K562 (cell line): Measurements from ENCODE around the gene AFM. TPM values are rescaled to one million over a fixed set of nuclear protein-coding genes. Genes with fewer than 3 reads are reported as not detected.

Experiments
- ATAC-seq: fragments of 200-7000 bp; cut with Tn5 transposase; 3 replicates; pipeline ENCODE4 v1.9.1; 2020; ENCODE audit warnings: moderate library complexity
- BruUV-seq: library from RNA; stranded (reverse); fragments of 400-500 nt; replicated peaks from 2 replicates; lab custom pipeline; 2021; lab: Mats Ljungman, UMichigan
- CTCF ChIA-PET: fragments of 300-600 bp; formaldehyde crosslinking; extraction: SDS; loops from one replicate; lab custom pipeline; 2021; ENCODE audit warnings: low intra/inter-chr PET ratio; lab: Yijun Ruan, JAX
- POLR2A ChIA-PET: fragments of 300-600, 350-650 bp; sonication (Branson Sonifier 250); formaldehyde crosslinking; extraction: SDS; loops from one replicate; lab custom pipeline; 2021; ENCODE audit warnings: antibody characterized with exemption, inconsistent platforms; lab: Yijun Ruan, JAX
- DNase-seq, 4 experiments: peaks; one replicate each; pipeline versions ENCODE4 v3.0.0 to v3.0.0-alpha.2; 2011 to 2018; ENCODE audit warnings: low spot score in 3 of 4, mixed read lengths in 3 of 4; ENCODE audit errors: extremely low read depth in 1 of 4
- FAIRE-seq: peaks from 2 replicates; lab custom pipeline; 2011; peaks lifted over from hg19 to GRCh38; lab: Jason Lieb, UNC
- H2AFZ ChIP-seq: 2 replicates; pipeline ENCODE4 v1.6.0; 2011; ENCODE audit warnings: low read depth, low read length, control low read depth, inconsistent platforms
- H3K27ac ChIP-seq: fragments of 200-600 bp; 3 replicates; pipeline ENCODE4 v1.8.0; 2011; ENCODE audit warnings: low read depth, mild to moderate bottlenecking, control low read depth, inconsistent platforms, low read length, moderate library complexity, mixed read lengths; ENCODE audit errors: extremely low read depth
- H3K27me3 ChIP-seq, 2 experiments: fragments of 300-600 bp in 1 of 2; 2 replicates in 1 of 2; 3 replicates in 1 of 2; pipeline versions ENCODE4 v1.6.0 to v1.8.0; 2011; ENCODE audit warnings: inconsistent platforms in 2 of 2, low read length in 2 of 2, mild to moderate bottlenecking in 1 of 2, mixed read lengths in 1 of 2, moderate library complexity in 1 of 2; ENCODE audit not compliant: control insufficient read depth in 2 of 2, insufficient read depth in 2 of 2
- H3K36me3 ChIP-seq: fragments of 300-600 bp; 3 replicates; pipeline ENCODE4 v1.8.0; 2011; ENCODE audit warnings: mild to moderate bottlenecking, low read length, inconsistent platforms; ENCODE audit not compliant: control insufficient read depth, insufficient read depth
- H3K4me1 ChIP-seq, 2 experiments: fragments of 200-600 bp in 1 of 2; replicated peaks in 1 of 2; 2 replicates in 1 of 2; 3 replicates in 1 of 2; pipeline versions ENCODE4 v1.5.1 to v1.8.0; 2011; ENCODE audit warnings: inconsistent platforms in 2 of 2, low read length in 2 of 2, mild to moderate bottlenecking in 1 of 2, mixed read lengths in 1 of 2, moderate library complexity in 1 of 2; ENCODE audit not compliant: control insufficient read depth in 2 of 2, insufficient read depth in 2 of 2
- H3K4me2 ChIP-seq: 2 replicates; pipeline ENCODE4 v1.6.1; 2011; ENCODE audit warnings: low read length, control low read depth, inconsistent platforms, mixed read lengths; ENCODE audit not compliant: insufficient read depth
- H3K4me3 ChIP-seq: fragments of 200-600 bp; sonication (generic), shearing (Covaris generic); 2 replicates; pipeline ENCODE4 v1.5.1; 2016; ENCODE audit warnings: control low read depth, inconsistent platforms
- H3K79me2 ChIP-seq: fragments of 200-600 bp; 3 replicates; pipeline ENCODE4 v1.8.0; 2011; ENCODE audit warnings: low read length, inconsistent platforms; ENCODE audit not compliant: control insufficient read depth, insufficient read depth
- H3K9ac ChIP-seq, 2 experiments: 2 replicates each; pipeline versions ENCODE4 v1.6.0 to v1.6.1; 2011; ENCODE audit warnings: low read depth in 2 of 2, low read length in 2 of 2, control low read depth in 1 of 2, inconsistent platforms in 1 of 2, mild to moderate bottlenecking in 1 of 2, mixed read lengths in 1 of 2; ENCODE audit not compliant: insufficient read depth in 1 of 2
- H3K9me1 ChIP-seq: one replicate; pipeline ENCODE4 v1.6.0; 2011; ENCODE audit warnings: inconsistent platforms, mild to moderate bottlenecking, low read length, moderate library complexity; ENCODE audit not compliant: control insufficient read depth, insufficient read depth
- H3K9me3 ChIP-seq: replicated peaks from 2 replicates; pipeline ENCODE4 v1.5.1; 2011; ENCODE audit warnings: low read depth, low read length, inconsistent platforms; ENCODE audit not compliant: control insufficient read depth, insufficient read depth
- H4K20me1 ChIP-seq: replicated peaks from 2 replicates; pipeline ENCODE4 v1.6.1; 2011; ENCODE audit warnings: low read length, inconsistent platforms, mixed read lengths; ENCODE audit not compliant: control insufficient read depth, insufficient read depth
- ARID2 ChIP-seq: fragments of 450-650 bp; IDR thresholded peaks from 2 replicates; pipeline ENCODE4 v1.6.1; 2017; ENCODE audit warnings: antibody characterized with exemption, mild to moderate bottlenecking
- ASH1L ChIP-seq: fragments of 450-650 bp; IDR thresholded peaks from 2 replicates; pipeline ENCODE4 v1.6.1; 2018; ENCODE audit warnings: borderline replicate concordance, mild to moderate bottlenecking, low read depth; ENCODE audit not compliant: partially characterized antibody
- BMI1 ChIP-seq: fragments of 150-350 bp; IDR thresholded peaks from 2 replicates; pipeline ENCODE4 v1.6.1; 2014; ENCODE audit warnings: low read length
- BRF1 ChIP-seq: IDR thresholded peaks from 3 replicates; pipeline ENCODE4 v1.6.1; 2011; ENCODE audit warnings: borderline replicate concordance, mild to moderate bottlenecking; ENCODE audit not compliant: insufficient read length; ENCODE audit errors: extremely low read depth
- CREB1 ChIP-seq, 2 experiments: sonication (generic) in 1 of 2; formaldehyde crosslinking in 1 of 2; IDR thresholded peaks; 2 replicates each; pipeline versions ENCODE4 v1.6.1 to v1.8.0; 2012 to 2022; ENCODE audit warnings: inconsistent platforms in 1 of 2, mild to moderate bottlenecking in 1 of 2, missing genetic modification reagents in 1 of 2, moderate library complexity in 1 of 2
- E2F5 ChIP-seq: sonication (generic); formaldehyde crosslinking; IDR thresholded peaks from 2 replicates; pipeline ENCODE4 v1.8.0; 2022; ENCODE audit warnings: mild to moderate bottlenecking, missing genetic modification reagents
- ETV5 ChIP-seq: sonication (generic); formaldehyde crosslinking; IDR thresholded peaks from 2 replicates; pipeline ENCODE4 v1.4.0; 2020; ENCODE audit warnings: low read depth, mild to moderate bottlenecking, missing genetic modification reagents
- GATAD2B ChIP-seq: fragments of 450-650 bp; IDR thresholded peaks from 2 replicates; pipeline ENCODE4 v1.6.1; 2017; ENCODE audit warnings: mild to moderate bottlenecking, borderline replicate concordance
- IRF2 ChIP-seq: sonication (generic); formaldehyde crosslinking; IDR thresholded peaks from 2 replicates; pipeline ENCODE4 v1.8.1; 2022; ENCODE audit warnings: mild to moderate bottlenecking, missing genetic modification reagents
- MCM5 ChIP-seq: fragments of 450-650 bp; IDR thresholded peaks from 2 replicates; pipeline ENCODE4 v1.6.1; 2016; ENCODE audit warnings: low read depth
- MYBL2 ChIP-seq, 2 experiments: fragments of 450-650 bp in 1 of 2; sonication (generic) in 1 of 2; formaldehyde crosslinking in 1 of 2; IDR thresholded peaks; 2 replicates each; pipeline versions ENCODE4 v1.6.1 to v1.8.1; 2017 to 2022; ENCODE audit warnings: borderline replicate concordance in 1 of 2, inconsistent platforms in 1 of 2, low read depth in 1 of 2, mild to moderate bottlenecking in 1 of 2, missing genetic modification reagents in 1 of 2, moderate library complexity in 1 of 2
- NFATC3 ChIP-seq: fragments of 450-650 bp; IDR thresholded peaks from 2 replicates; pipeline ENCODE4 v1.6.1; 2017; ENCODE audit warnings: mild to moderate bottlenecking
- PBX2 ChIP-seq, 2 experiments: IDR thresholded peaks in 1 of 2; conservative IDR thresholded peaks in 1 of 2; 2 replicates each; pipeline ENCODE4 v1.6.1; 2016; ENCODE audit warnings: low read depth in 2 of 2, mild to moderate bottlenecking in 1 of 2, missing compliant biosample characterization in 1 of 2, missing genetic modification characterization in 1 of 2, moderate library complexity in 1 of 2
- SNIP1 ChIP-seq: fragments of 450-650 bp; IDR thresholded peaks from 2 replicates; pipeline ENCODE4 v1.7.1; 2017; ENCODE audit warnings: low read depth, mild to moderate bottlenecking
- TBP ChIP-seq: optimal IDR thresholded peaks from 2 replicates; pipeline ENCODE3; 2011; ENCODE audit warnings: low read depth, low read length, improper control_type of control experiment
- ZNF696 ChIP-seq: fragments of 250-450 bp; sonication (Bioruptor Pico); conservative IDR thresholded peaks from 2 replicates; pipeline ENCODE4 v1.4.0; 2020; ENCODE audit warnings: mild to moderate bottlenecking, moderate library complexity
- ZNF766 ChIP-seq: fragments of 200-800 bp; sonication (Bioruptor generic); conservative IDR thresholded peaks from 2 replicates; pipeline ENCODE4 v1.6.1; 2016; ENCODE audit warnings: missing genetic modification characterization, missing compliant biosample characterization
- WGBS: fragments of 100-300 bp; shearing (Covaris generic); methylation state at CpG from one replicate; pipeline ENCODE4 v1.1.6; 2016; ENCODE audit warnings: low coverage, mixed read lengths; ENCODE audit not compliant: insufficient coverage; ENCODE audit errors: missing lambda C conversion rate; 5-methylcytosine and 5-hydroxymethylcytosine counted together
- in situ Hi-C: fragments of 300-500 bp; cut with MboI; formaldehyde crosslinking; loops from 4 replicates; pipeline ENCODE4 v1.15.0; 2018; ENCODE audit warnings: inconsistent platforms, mixed read lengths
- intact Hi-C: fragments of 100-400 bp; cut with micrococcal nuclease; formaldehyde crosslinking; loops from 2 replicates; pipeline ENCODE4 v1.14.2; 2022
- polyA plus RNA-seq, 8 experiments: library from polyadenylated mRNA; depleted of rRNA in 4 of 8; stranded (reverse) in 5 of 8; unstranded in 3 of 8; fragments of >200 nt; fragmentation: Nextera tagmentation in 2 of 8; fragmentation: Illumina TruSeq in 1 of 8; extraction: Ambion mirVana in 2 of 8; extraction: Trizol in 1 of 8; gene quantifications; 2 replicates each; pipeline versions ENCODE4 v1.2.1 to v1.2.3, GENCODE V29; 2011 to 2014; ENCODE audit warnings: inconsistent platforms in 1 of 8, missing spikeins in 1 of 8
- total RNA-seq, 7 experiments: library from RNA; depleted of rRNA in 6 of 7; stranded (reverse); fragments of >200 nt in 6 of 7; fragmentation: Illumina TruSeq in 2 of 7; extraction: Trizol in 2 of 7; gene quantifications; 2 replicates each; pipeline versions ENCODE4 v1.2.1 to v1.2.3, GENCODE V29; 2011 to 2021; ENCODE audit warnings: low replicate concordance in 1 of 7
- TF ChIP-seq, protein P1 (sequence below), 2 experiments: fragments of 200-800 bp in 1 of 2; sonication (Bioruptor generic) in 1 of 2; sonication (generic) in 1 of 2; formaldehyde crosslinking in 1 of 2; IDR thresholded peaks in 1 of 2; conservative IDR thresholded peaks in 1 of 2; 2 replicates each; pipeline versions ENCODE4 v1.5.0 to v1.6.1; 2016 to 2020; ENCODE audit warnings: missing compliant biosample characterization in 1 of 2, missing genetic modification characterization in 1 of 2, missing genetic modification reagents in 1 of 2

Gene AFM
- total and polyA plus RNA-seq, 9 of the 15 experiments (the other 6 are each of a cell fraction or from before 2014, with no cell fraction given) = 0.07 to 0.15 (median 0.12) TPM; not detected in 5

DNA sequence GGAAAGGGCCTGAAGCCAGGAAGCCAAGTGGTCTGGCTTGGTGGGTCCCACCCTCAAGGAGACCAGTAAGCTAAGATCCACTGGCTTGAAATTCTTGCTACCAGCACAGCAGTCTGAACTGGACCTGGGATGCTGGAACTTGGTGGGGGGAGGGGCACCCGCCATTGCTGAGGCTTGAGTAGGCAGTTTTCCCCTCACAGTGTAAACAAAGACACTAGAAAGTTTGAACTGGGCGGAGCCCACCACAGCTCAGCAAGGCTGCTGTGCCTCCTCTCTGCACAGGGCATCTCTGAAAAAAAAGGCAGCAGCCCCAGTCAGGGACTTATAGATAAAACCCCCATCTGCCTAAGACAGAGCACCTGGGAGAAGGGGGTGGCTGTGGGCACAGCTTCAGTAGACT, 63.1 kb downstream of the AFM start:
- ATAC-seq (no peak), FAIRE-seq (no peak), DNase-seq (no peak)
- Histone ChIP-seq H3K9me1 (no peaks in the 10 kb centered on the region), H3K27ac (no peak overlapping the region), H3K9ac (no peak overlapping the region), H3K27me3 (no peaks in the 10 kb centered on the region), H3K36me3 (no peaks in the 10 kb centered on the region), H3K79me2 (no peaks in the 10 kb centered on the region), H2AFZ (no peak overlapping the region), H3K4me3 (no peak overlapping the region), H4K20me1 (no peaks in the 10 kb centered on the region), H3K4me2 (no peak overlapping the region), H3K4me1 (no peaks in the 10 kb centered on the region; a peak in 1 of 5 replicates), H3K9me3 (no peaks in the 10 kb centered on the region)
- 30% methylated on average over 2 of the region's 2 CpGs for WGBS
- CTCF ChIA-PET = no interaction called here
- in situ Hi-C loops = no loop called here
- POLR2A ChIA-PET = no interaction called here
- intact Hi-C loops = no loop called here
- BruUV-seq = no TSS peak
- TF ChIP-seq, protein P1, sequence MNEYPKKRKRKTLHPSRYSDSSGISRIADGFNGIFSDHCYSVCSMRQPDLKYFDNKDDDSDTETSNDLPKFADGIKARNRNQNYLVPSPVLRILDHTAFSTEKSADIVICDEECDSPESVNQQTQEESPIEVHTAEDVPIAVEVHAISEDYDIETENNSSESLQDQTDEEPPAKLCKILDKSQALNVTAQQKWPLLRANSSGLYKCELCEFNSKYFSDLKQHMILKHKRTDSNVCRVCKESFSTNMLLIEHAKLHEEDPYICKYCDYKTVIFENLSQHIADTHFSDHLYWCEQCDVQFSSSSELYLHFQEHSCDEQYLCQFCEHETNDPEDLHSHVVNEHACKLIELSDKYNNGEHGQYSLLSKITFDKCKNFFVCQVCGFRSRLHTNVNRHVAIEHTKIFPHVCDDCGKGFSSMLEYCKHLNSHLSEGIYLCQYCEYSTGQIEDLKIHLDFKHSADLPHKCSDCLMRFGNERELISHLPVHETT (CRISPR knock-in tag; conservative IDR thresholded peaks at IDR 0.05 in 1 of 2, IDR thresholded peaks at IDR 0.05 in 1 of 2) = no peak
- no peak for TF ChIP-seq MCM5
- no peak for TF ChIP-seq ZNF766 (CRISPR knock-in tag)
- no peak for TF ChIP-seq PBX2 (CRISPR knock-in tag; IDR thresholded peaks at IDR 0.05; ENCODE audit: low read depth)
- TF ChIP-seq PBX2 (tag; conservative IDR thresholded peaks at IDR 0.05; ENCODE audit: low read depth) = no peak
- no peak for TF ChIP-seq ZNF696 (CRISPR knock-in tag)
- TF ChIP-seq MYBL2 (IDR thresholded peaks at IDR 0.05; ENCODE audit: low read depth) = no peak
- no peak for TF ChIP-seq MYBL2 (CRISPR knock-in tag; IDR thresholded peaks at IDR 0.05; ENCODE audit: borderline replicate concordance)
- TF ChIP-seq ARID2 = no peak
- TF ChIP-seq GATAD2B = no peak
- no peak for TF ChIP-seq TBP
- no peak for TF ChIP-seq BMI1
- TF ChIP-seq ETV5 (CRISPR knock-in tag) = no peak
- TF ChIP-seq E2F5 = no peak
- TF ChIP-seq IRF2 (CRISPR knock-in tag) = no peak
- TF ChIP-seq ASH1L = no peak
- no peak for TF ChIP-seq CREB1 (IDR thresholded peaks at IDR 0.05)
- TF ChIP-seq CREB1 (CRISPR knock-in tag; IDR thresholded peaks at IDR 0.05) = no peak
- TF ChIP-seq BRF1 = no peak
- TF ChIP-seq SNIP1 = no peak
- no peak for TF ChIP-seq NFATC3
